A549 (cell line): ENCODE measurements around the gene LIPF. TPM values are rescaled to one million over a fixed set of nuclear protein-coding genes. Genes with fewer than 3 reads are reported as not detected.

Experiments used
- ATAC-seq, 2 experiments: fragments of 200-7000 bp in 1 of 2; fragments of >200 bp in 1 of 2; cut with Nextera tagmentation in 1 of 2; cut with Tn5 transposase in 1 of 2; 3 replicates each; pipeline versions ENCODE4 v1.8.0 to v1.9.1; 2018 to 2020; ENCODE audit warnings: mild to moderate bottlenecking in 1 of 2, moderate library complexity in 1 of 2
- CTCF ChIA-PET: fragments of 300-600 bp; sonication (Branson Sonifier 250); formaldehyde crosslinking; extraction: SDS; loops from one replicate; lab custom pipeline; 2021; ENCODE audit warnings: antibody characterized with exemption, inconsistent platforms; lab: Yijun Ruan, JAX
- POLR2A ChIA-PET: fragments of 350-600 bp; formaldehyde crosslinking; extraction: SDS; loops from one replicate; lab custom pipeline; 2021; ENCODE audit warnings: antibody characterized with exemption, inconsistent platforms; lab: Yijun Ruan, JAX
- DNase-seq, 2 experiments: peaks; one replicate each; pipeline versions ENCODE4 v3.0.0 to v3.0.0-alpha.2; 2011 to 2016; ENCODE audit warnings: low read depth in 1 of 2, low spot score in 1 of 2
- FAIRE-seq: peaks from 2 replicates; lab custom pipeline; 2011; peaks lifted over from hg19 to GRCh38; lab: Jason Lieb, UNC
- H3K27ac ChIP-seq, 2 experiments: fragments of >200 bp; sonication (Bioruptor Twin); formaldehyde crosslinking; 3 replicates each; pipeline ENCODE4 v1.5.1; 2016 to 2017
- H3K4me1 ChIP-seq: fragments of >200 bp; sonication (Bioruptor Twin); formaldehyde crosslinking; 3 replicates; pipeline ENCODE4 v1.6.1; 2016
- H3K4me2 ChIP-seq: fragments of >200 bp; sonication (Bioruptor Twin); formaldehyde crosslinking; 3 replicates; pipeline ENCODE4 v1.6.1; 2016
- H3K4me3 ChIP-seq: fragments of >200 bp; sonication (Bioruptor Twin); formaldehyde crosslinking; 3 replicates; pipeline ENCODE4 v1.5.1; 2016
- H3K9me3 ChIP-seq: fragments of >200 bp; sonication (Bioruptor Twin); formaldehyde crosslinking; 3 replicates; pipeline ENCODE4 v1.6.1; 2016
- CBX2 ChIP-seq: fragments of 200-600 bp; sonication (generic); IDR thresholded peaks from 2 replicates; pipeline ENCODE4 v1.6.1; 2016; ENCODE audit warnings: low read depth, mild to moderate bottlenecking, borderline replicate concordance
- EHF ChIP-seq: fragments of 250-450 bp; sonication (Bioruptor Pico); IDR thresholded peaks from 2 replicates; pipeline ENCODE4 v1.5.0; 2020; ENCODE audit warnings: mild to moderate bottlenecking
- EHMT2 ChIP-seq: fragments of 200-600 bp; sonication (generic); IDR thresholded peaks from 2 replicates; pipeline ENCODE4 v1.6.1; 2016; ENCODE audit warnings: antibody characterized with exemption, low read depth, mild to moderate bottlenecking, moderate library complexity
- FOXS1 ChIP-seq: fragments of 250-450 bp; sonication (Bioruptor Pico); IDR thresholded peaks from 2 replicates; pipeline ENCODE4 v1.5.0; 2020; ENCODE audit warnings: mild to moderate bottlenecking, moderate library complexity
- HEYL ChIP-seq: fragments of 250-450 bp; sonication (Bioruptor Pico); IDR thresholded peaks from 2 replicates; pipeline ENCODE4 v1.8.0; 2021; ENCODE audit warnings: mild to moderate bottlenecking, moderate library complexity
- HOXB5 ChIP-seq: fragments of 250-450 bp; sonication (Bioruptor Pico); IDR thresholded peaks from 2 replicates; pipeline ENCODE4 v1.5.0; 2020; ENCODE audit warnings: mild to moderate bottlenecking, moderate library complexity
- MAFK ChIP-seq: fragments of 450-650 bp; IDR thresholded peaks from 2 replicates; pipeline ENCODE4 v1.6.1; 2014; ENCODE audit not compliant: partially characterized antibody
- PBX3 ChIP-seq: IDR thresholded peaks from 2 replicates; pipeline ENCODE4 v1.6.1; 2012
- RARB ChIP-seq: fragments of 250-450 bp; sonication (Bioruptor Pico); IDR thresholded peaks from 2 replicates; pipeline ENCODE4 v1.8.0; 2021; ENCODE audit warnings: mild to moderate bottlenecking, moderate library complexity
- RNF2 ChIP-seq: fragments of 200-600 bp; sonication (generic); IDR thresholded peaks from 2 replicates; pipeline ENCODE4 v1.6.1; 2016; ENCODE audit warnings: low read depth, mild to moderate bottlenecking, antibody characterized with exemption, moderate library complexity, borderline replicate concordance
- TFCP2L1 ChIP-seq: fragments of 250-450 bp; sonication (Bioruptor Pico); IDR thresholded peaks from 2 replicates; pipeline ENCODE4 v1.5.0; 2021; ENCODE audit warnings: mild to moderate bottlenecking
- ZC3H11A ChIP-seq: fragments of 450-650 bp; IDR thresholded peaks from 2 replicates; pipeline ENCODE4 v1.6.1; 2014; ENCODE audit warnings: antibody characterized with exemption, mild to moderate bottlenecking
- ZNF302 ChIP-seq: fragments of 250-450 bp; sonication (Bioruptor Pico); IDR thresholded peaks from 2 replicates; pipeline ENCODE4 v1.9.0; 2021; ENCODE audit warnings: inconsistent platforms, mild to moderate bottlenecking, moderate library complexity
- ZSCAN20 ChIP-seq: fragments of 250-450 bp; sonication (Bioruptor Pico); IDR thresholded peaks from 2 replicates; pipeline ENCODE4 v1.8.0; 2022; ENCODE audit warnings: mild to moderate bottlenecking, moderate library complexity
- WGBS: methylation state at CpG from one replicate; pipeline ENCODE4 v1.1.6; 2017; ENCODE audit errors: missing lambda C conversion rate; 5-methylcytosine and 5-hydroxymethylcytosine counted together
- polyA plus RNA-seq, 4 experiments: library from polyadenylated mRNA; depleted of rRNA in 3 of 4; stranded (reverse); fragments of >200 nt; fragmentation: RNase III in 1 of 4; extraction: RNeasy Plus Mini Kit Qiagen cat#74134 plus additional on column Dnase treatment in 1 of 4; gene quantifications; 2 replicates in 3 of 4; 3 replicates in 1 of 4; pipeline ENCODE4 v1.2.3, GENCODE V29; 2011 to 2017
- TF ChIP-seq, protein P1 (sequence below): fragments of 200-600 bp; sonication (generic); IDR thresholded peaks from 2 replicates; pipeline ENCODE4 v1.6.1; 2016; ENCODE audit warnings: antibody characterized with exemption, mild to moderate bottlenecking, moderate library complexity

LIPF gene
- polyA plus RNA-seq, 2 of the 4 experiments (the other 2 are of a cell fraction) = not detected

GRCh38 chr10:88670497-88670896 lies 6.3 kb downstream of the LIPF start:
- Histone ChIP-seq H3K4me1 (no peaks in the 10 kb centered on the region), H3K4me2 (no peak overlapping the region), H3K9me3 (no peaks in the 10 kb centered on the region), H3K4me3 (no peak overlapping the region), H3K27ac (no peak overlapping the region)
- POLR2A ChIA-PET = no interaction called here
- FAIRE-seq (no peak), DNase-seq (no peak), ATAC-seq (no peak)
- CTCF ChIA-PET = interaction anchor here (0.6 kb wide), 1 partner anchor 140 kb away, joined by 3 read pairs; no protein-coding TSS in a partner anchor
- 25% methylated on average over 2 of the region's 2 CpGs for WGBS
- no peak for TF ChIP-seq RNF2
- no peak for TF ChIP-seq TFCP2L1 (CRISPR knock-in tag)
- no peak for TF ChIP-seq PBX3
- TF ChIP-seq ZSCAN20 (CRISPR knock-in tag) = no peak
- no peak for TF ChIP-seq HEYL (CRISPR knock-in tag)
- no peak for TF ChIP-seq EHMT2

DNA sequence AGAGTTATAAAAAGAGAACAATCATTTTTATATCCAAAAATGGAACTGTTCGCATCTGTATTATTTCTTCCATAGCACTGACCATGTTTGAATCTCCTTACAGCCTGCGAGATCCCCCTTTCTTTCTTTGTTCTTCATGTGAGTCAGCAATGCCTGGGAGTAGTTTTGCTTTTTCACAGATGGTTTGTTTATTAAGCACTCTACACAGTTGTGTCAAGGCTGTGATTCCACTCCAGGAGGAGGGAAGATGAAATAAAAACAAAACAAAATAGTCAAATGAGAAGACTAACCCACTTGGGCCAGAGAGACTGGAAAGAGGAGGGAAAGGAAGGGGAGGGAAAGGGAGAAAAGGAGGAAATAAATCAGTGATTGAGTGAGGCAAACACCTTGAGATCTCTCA lies 7.8 kb downstream of the LIPF start:
- FAIRE-seq = no peak
- CTCF ChIA-PET = interaction anchor here (1.3 kb wide), 1 partner anchor 13 kb away, joined by 3 read pairs; no protein-coding TSS in a partner anchor
- POLR2A ChIA-PET = no interaction called here
- H3K27ac ChIP-seq = no peak overlapping the region
- H3K9me3 ChIP-seq = no peaks in the 10 kb centered on the region
- DNase-seq = no peak
- H3K4me3 ChIP-seq = no peak overlapping the region
- no peaks in the 10 kb centered on the region for H3K4me1 ChIP-seq
- no peak overlapping the region for H3K4me2 ChIP-seq
- TF ChIP-seq EHF (CRISPR knock-in tag) (no peak), FOXS1 (CRISPR knock-in tag) (no peak), ZNF302 (no peak)
- no peak for ATAC-seq
- WGBS = 72% methylated on average over 2 of the region's 2 CpGs

GRCh38 chr10:88676283-88677060 lies 12.2 kb downstream of the LIPF start:
- no peak overlapping the region for H3K4me3 ChIP-seq
- no peak for ATAC-seq
- H3K27ac ChIP-seq = no peak overlapping the region
- no peaks in the 10 kb centered on the region for H3K4me1 ChIP-seq
- DNase-seq = no peak
- no peak overlapping the region for H3K4me2 ChIP-seq
- TF ChIP-seq CBX2 = no peak
- TF ChIP-seq ZSCAN20 (CRISPR knock-in tag) = no peak
- TF ChIP-seq ZC3H11A = no peak
- no peak for TF ChIP-seq FOXS1 (CRISPR knock-in tag)
- no peak for TF ChIP-seq HOXB5 (CRISPR knock-in tag)
- TF ChIP-seq, protein P1, sequence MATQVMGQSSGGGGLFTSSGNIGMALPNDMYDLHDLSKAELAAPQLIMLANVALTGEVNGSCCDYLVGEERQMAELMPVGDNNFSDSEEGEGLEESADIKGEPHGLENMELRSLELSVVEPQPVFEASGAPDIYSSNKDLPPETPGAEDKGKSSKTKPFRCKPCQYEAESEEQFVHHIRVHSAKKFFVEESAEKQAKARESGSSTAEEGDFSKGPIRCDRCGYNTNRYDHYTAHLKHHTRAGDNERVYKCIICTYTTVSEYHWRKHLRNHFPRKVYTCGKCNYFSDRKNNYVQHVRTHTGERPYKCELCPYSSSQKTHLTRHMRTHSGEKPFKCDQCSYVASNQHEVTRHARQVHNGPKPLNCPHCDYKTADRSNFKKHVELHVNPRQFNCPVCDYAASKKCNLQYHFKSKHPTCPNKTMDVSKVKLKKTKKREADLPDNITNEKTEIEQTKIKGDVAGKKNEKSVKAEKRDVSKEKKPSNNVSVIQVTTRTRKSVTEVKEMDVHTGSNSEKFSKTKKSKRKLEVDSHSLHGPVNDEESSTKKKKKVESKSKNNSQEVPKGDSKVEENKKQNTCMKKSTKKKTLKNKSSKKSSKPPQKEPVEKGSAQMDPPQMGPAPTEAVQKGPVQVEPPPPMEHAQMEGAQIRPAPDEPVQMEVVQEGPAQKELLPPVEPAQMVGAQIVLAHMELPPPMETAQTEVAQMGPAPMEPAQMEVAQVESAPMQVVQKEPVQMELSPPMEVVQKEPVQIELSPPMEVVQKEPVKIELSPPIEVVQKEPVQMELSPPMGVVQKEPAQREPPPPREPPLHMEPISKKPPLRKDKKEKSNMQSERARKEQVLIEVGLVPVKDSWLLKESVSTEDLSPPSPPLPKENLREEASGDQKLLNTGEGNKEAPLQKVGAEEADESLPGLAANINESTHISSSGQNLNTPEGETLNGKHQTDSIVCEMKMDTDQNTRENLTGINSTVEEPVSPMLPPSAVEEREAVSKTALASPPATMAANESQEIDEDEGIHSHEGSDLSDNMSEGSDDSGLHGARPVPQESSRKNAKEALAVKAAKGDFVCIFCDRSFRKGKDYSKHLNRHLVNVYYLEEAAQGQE = no peak
- no peak for TF ChIP-seq MAFK
- TF ChIP-seq EHMT2 = no peak
- no peak for TF ChIP-seq RARB
- TF ChIP-seq, all 56 proteins: peak for 0
- no peak for FAIRE-seq
- H3K9me3 ChIP-seq = no peaks in the 10 kb centered on the region
- POLR2A ChIA-PET = no interaction called here
- CTCF ChIA-PET = interaction anchor here (0.9 to 2.7 kb wide), 6 partner anchors 10 to 159 kb away, joined by 3 to 18 read pairs (median 3); partner anchors contain the start of gene RNLS
- WGBS = 51% methylated on average over 4 of the region's 4 CpGs
